Fibroblast of lung (primary cell): ENCODE results near the gene KIZ. TPM values are rescaled to one million over a fixed set of nuclear protein-coding genes. Genes with fewer than 3 reads are reported as not detected.
A peak's percentile ranks its signal among the peaks of the same experiment; 100 is the strongest.

ENCODE experiments used
- DNase-seq, 2 donors: peaks; one replicate each; pipeline versions ENCODE4 v3.0.0 to v3.0.0-alpha.2; 2010; ENCODE audit warnings: low read depth in 2 of 2
- H2AFZ ChIP-seq: 2 replicates; pipeline ENCODE4 v1.5.1; 2012; ENCODE audit warnings: low read length, control low read depth, inconsistent platforms
- H3K27ac ChIP-seq: 2 replicates; pipeline ENCODE4 v1.5.1; 2011; ENCODE audit warnings: low read length, control low read depth; ENCODE audit not compliant: insufficient read depth
- H3K27me3 ChIP-seq: 2 replicates; pipeline ENCODE4 v1.5.1; 2011; ENCODE audit warnings: mild to moderate bottlenecking, low read length; ENCODE audit not compliant: control insufficient read depth, insufficient read depth
- H3K36me3 ChIP-seq: 2 replicates; pipeline ENCODE4 v1.5.1; 2011; ENCODE audit warnings: low read length; ENCODE audit not compliant: control insufficient read depth, insufficient read depth
- H3K4me1 ChIP-seq: 2 replicates; pipeline ENCODE4 v1.5.1; 2011; ENCODE audit warnings: low read length; ENCODE audit not compliant: control insufficient read depth, insufficient read depth; ENCODE audit errors: extremely low read depth
- H3K4me2 ChIP-seq: 2 replicates; pipeline ENCODE4 v1.5.1; 2011; ENCODE audit warnings: low read length, control low read depth; ENCODE audit not compliant: insufficient read depth; ENCODE audit errors: extremely low read depth
- H3K4me3 ChIP-seq, 4 experiments: fragments of 200-600 bp in 1 of 4; sonication (generic) in 1 of 4; replicated peaks in 1 of 4; 2 replicates each; pipeline ENCODE4 v1.5.1; 2011 to 2016; ENCODE audit warnings: low read length in 4 of 4, low read depth in 3 of 4, mild to moderate bottlenecking in 3 of 4, control low read depth in 2 of 4, inconsistent platforms in 1 of 4, mixed read lengths in 1 of 4; ENCODE audit not compliant: insufficient read depth in 1 of 4; ENCODE audit errors: control extremely low read depth in 1 of 4
- H3K79me2 ChIP-seq: 2 replicates; pipeline ENCODE4 v1.5.1; 2012; ENCODE audit warnings: mild to moderate bottlenecking, low read length, inconsistent platforms; ENCODE audit not compliant: control insufficient read depth, insufficient read depth
- H3K9ac ChIP-seq: 2 replicates; pipeline ENCODE4 v1.5.1; 2011; ENCODE audit warnings: mild to moderate bottlenecking, low read length, control low read depth; ENCODE audit not compliant: insufficient read depth
- H3K9me3 ChIP-seq: 2 replicates; pipeline ENCODE4 v1.5.1; 2012; ENCODE audit warnings: low read depth, low read length; ENCODE audit not compliant: control insufficient read depth, insufficient read depth
- H4K20me1 ChIP-seq: 2 replicates; pipeline ENCODE4 v1.5.1; 2011; ENCODE audit warnings: low read length; ENCODE audit not compliant: control insufficient read depth, insufficient read depth; ENCODE audit errors: extremely low read depth
- EZH2 ChIP-seq: IDR thresholded peaks from 2 replicates; pipeline ENCODE4 v1.5.1; 2012; ENCODE audit warnings: low read length, control low read depth, mild to moderate bottlenecking; ENCODE audit errors: missing control alignments
- polyA plus RNA-seq, 2 donors: library from polyadenylated mRNA; depleted of rRNA in 1 of 2; stranded (reverse) in 1 of 2; unstranded in 1 of 2; fragments of >200 nt; gene quantifications; 2 replicates each; pipeline ENCODE4 v1.2.1, GENCODE V29; 2011 to 2012; ENCODE audit warnings: missing spikeins in 1 of 2
- total RNA-seq: library from RNA; depleted of rRNA; stranded (reverse); fragments of >200 nt; gene quantifications from 2 replicates; pipeline ENCODE4 v1.2.1, GENCODE V29; 2014
- TF ChIP-seq, protein P1 (sequence below), 2 donors: IDR thresholded peaks in 1 of 2; conservative IDR thresholded peaks in 1 of 2; 1 replicate in 1 of 2; 2 replicates in 1 of 2; pipeline ENCODE4 v1.5.1; 2011 to 2012; ENCODE audit warnings: low read length in 2 of 2, control low read depth in 1 of 2, inconsistent platforms in 1 of 2, low read depth in 1 of 2, mild to moderate bottlenecking in 1 of 2

The KIZ gene
- total and polyA plus RNA-seq, 2 donors (not counting 1 experiment from before 2014, with no cell fraction given), result 11.5 to 23.5 TPM

DNA sequence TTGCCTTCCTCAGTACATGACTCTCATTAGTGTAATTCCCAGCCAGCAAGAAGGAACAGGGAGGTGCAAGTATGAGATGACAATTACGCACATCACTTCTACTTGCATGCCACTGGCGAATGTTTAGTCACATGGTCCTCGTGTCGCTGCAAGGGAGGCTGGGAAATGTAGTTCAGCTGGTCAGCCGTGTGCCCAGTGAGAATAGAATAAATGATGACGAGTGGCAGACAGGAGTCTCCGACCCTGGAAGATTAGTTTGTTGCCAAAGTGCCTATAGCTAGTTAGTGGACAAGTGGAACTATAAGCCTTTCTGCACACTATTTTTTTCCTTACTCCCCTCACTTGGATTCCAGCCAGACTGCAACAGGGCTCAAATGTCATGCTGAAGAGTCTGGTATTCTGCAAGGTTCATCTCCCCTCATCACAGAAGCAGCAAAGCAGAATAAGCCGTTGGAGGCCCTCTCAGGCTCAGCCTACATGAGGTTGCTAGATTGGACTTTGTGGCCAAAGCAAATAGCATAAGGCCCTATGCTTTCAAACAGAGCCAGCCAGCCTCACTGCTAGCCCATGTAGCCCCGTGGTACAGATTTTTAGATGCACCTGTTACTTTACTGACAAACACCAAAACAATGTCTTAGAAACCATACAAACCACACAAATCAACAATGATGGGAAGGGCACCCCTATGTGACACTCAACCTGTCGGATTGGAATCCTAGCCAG is 29.4 kb upstream of the KIZ start:
- H3K4me2 ChIP-seq, result no peak overlapping the region
- DNase-seq, result no peak
- no peak for TF ChIP-seq EZH2
- TF ChIP-seq, protein P1, sequence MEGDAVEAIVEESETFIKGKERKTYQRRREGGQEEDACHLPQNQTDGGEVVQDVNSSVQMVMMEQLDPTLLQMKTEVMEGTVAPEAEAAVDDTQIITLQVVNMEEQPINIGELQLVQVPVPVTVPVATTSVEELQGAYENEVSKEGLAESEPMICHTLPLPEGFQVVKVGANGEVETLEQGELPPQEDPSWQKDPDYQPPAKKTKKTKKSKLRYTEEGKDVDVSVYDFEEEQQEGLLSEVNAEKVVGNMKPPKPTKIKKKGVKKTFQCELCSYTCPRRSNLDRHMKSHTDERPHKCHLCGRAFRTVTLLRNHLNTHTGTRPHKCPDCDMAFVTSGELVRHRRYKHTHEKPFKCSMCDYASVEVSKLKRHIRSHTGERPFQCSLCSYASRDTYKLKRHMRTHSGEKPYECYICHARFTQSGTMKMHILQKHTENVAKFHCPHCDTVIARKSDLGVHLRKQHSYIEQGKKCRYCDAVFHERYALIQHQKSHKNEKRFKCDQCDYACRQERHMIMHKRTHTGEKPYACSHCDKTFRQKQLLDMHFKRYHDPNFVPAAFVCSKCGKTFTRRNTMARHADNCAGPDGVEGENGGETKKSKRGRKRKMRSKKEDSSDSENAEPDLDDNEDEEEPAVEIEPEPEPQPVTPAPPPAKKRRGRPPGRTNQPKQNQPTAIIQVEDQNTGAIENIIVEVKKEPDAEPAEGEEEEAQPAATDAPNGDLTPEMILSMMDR (conservative IDR thresholded peaks at IDR 0.05 in 1 of 2, IDR thresholded peaks at IDR 0.05 in 1 of 2; ENCODE audit: low read depth in 1 of 2, low read length in 2 of 2), result no peak

DNA sequence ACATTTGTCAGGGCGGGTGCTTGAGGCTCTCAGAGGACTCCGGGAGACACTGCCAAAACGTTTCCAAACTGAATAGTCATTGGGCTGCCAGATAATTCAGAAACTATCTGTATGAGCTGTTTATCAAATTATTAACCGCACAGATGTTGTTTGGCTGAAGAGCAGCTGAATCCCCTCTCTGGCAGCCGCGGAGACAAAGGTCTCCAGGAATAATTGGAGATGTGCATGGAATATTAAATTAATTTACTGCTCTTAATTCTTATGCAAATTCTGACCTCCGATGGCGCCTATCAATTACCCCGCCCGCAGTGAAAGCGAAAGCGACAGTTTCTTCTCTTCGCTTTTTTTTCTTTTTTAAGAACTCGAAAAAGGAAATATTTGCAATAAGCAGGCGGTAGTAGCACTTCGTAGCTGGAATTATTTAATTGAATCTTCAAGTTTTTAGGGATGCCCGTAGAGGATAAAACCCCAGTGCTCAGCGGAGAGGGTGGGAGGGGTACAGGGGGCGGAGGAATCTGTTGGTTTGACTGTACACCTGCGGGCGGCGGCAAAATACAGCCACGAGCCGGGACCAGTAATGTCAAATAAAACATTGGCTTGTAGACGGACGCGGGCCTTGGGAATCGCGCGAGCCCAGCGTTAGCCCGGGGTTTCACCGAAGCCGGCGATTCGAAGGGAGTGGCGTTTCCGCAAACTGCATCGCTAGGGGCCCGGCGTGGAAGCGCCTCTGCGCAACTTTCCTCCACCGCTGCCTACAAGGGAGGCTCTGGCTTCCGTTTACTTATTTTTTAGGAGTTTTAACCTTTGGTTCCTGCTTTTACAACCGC is 25.9 kb upstream of the KIZ start:
- Histone ChIP-seq H3K36me3 (no peaks in the 10 kb centered on the region), H4K20me1 (no peaks in the 10 kb centered on the region), H3K4me3 (peak overlapping the region in 2 of 4 experiments; percentile 37 to 46), H3K4me1 (no peaks in the 10 kb centered on the region), H3K27me3 (peaks cover 66% of the 10 kb centered on the region), H3K27ac (no peak overlapping the region), H3K79me2 (no peaks in the 10 kb centered on the region), H3K4me2 (peak overlapping the region; percentile 32), H3K9me3 (no peaks in the 10 kb centered on the region), H2AFZ (no peak overlapping the region), H3K9ac (no peak overlapping the region)
- TF ChIP-seq, protein P1 (conservative IDR thresholded peaks at IDR 0.05 in 1 of 2, IDR thresholded peaks at IDR 0.05 in 1 of 2; ENCODE audit: low read depth in 1 of 2, low read length in 2 of 2), result no peak
- no peak for TF ChIP-seq EZH2
- no peak for DNase-seq

More for the DNA sequence above, 29.4 kb upstream of the KIZ start:
- Histone ChIP-seq H3K27ac (no peak overlapping the region), H3K27me3 (peaks cover 32% of the 10 kb centered on the region), H4K20me1 (no peaks in the 10 kb centered on the region), H2AFZ (no peak overlapping the region), H3K4me3 (no peak overlapping the region), H3K9me3 (no peaks in the 10 kb centered on the region), H3K4me1 (no peaks in the 10 kb centered on the region), H3K9ac (no peak overlapping the region), H3K79me2 (no peaks in the 10 kb centered on the region), H3K36me3 (no peaks in the 10 kb centered on the region)
